GM10266 (cell line): ENCODE measurements around the gene PRELID3B.

Experiments
- DNase-seq: peaks from one replicate; pipeline ENCODE4 v3.0.0; 2012; ENCODE audit errors: extremely low spot score
- CTCF ChIP-seq: IDR thresholded peaks from 2 replicates; pipeline ENCODE4 v1.5.1; 2012; ENCODE audit warnings: mild to moderate bottlenecking, low read depth; ENCODE audit not compliant: control insufficient read depth, insufficient read depth; ENCODE audit errors: missing control alignments

The PRELID3B gene

DNA sequence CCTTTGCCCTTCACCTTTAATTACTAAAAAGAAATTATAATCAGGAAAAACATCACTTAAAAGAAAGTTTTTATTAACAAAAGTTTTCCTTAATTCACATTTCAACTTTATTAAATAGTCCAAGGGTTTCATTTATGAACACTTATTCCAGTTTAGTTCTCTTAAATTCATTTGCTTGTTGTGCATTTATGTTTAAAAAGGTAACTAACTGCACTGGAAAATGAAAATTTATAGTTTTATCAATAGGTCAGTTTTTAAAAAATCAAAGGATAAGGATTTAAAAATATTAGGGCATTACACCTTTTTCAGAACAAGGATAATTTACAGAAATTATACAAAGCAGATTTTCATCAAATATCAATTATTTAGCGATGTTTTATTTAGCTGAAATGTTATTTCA, 9.5 kb downstream of the PRELID3B start:
- no peak for DNase-seq
- no peak for TF ChIP-seq CTCF

DNA sequence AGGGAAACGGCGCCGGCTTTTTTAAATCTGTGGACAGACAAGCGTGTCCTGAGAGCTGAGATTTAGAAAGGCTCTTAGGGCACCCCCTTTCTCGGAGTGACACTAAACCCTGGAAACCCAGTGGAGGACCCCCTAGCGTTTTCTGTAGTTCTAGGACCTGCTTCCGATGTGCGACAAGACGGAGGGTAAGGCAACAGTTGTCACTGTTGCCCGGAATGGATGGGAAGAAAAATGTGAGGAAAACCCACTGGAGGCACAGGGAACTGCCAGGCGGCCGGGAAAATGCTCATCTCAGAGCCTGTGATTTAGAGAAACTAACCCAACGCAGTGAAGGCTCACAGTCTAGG, 9.9 kb downstream of the PRELID3B start:
- TF ChIP-seq CTCF, result no peak
- DNase-seq, result no peak

GRCh38 chr20:59032023-59032712, 10.4 kb downstream of the PRELID3B start, which contains the start of gene ATP5F1E:
ATP5F1E (minus strand) TSS chr20:59032335; CDS start chr20:59032251, 84 bp downstream.
- no peak for TF ChIP-seq CTCF
- peak; percentile 97 for DNase-seq

DNA sequence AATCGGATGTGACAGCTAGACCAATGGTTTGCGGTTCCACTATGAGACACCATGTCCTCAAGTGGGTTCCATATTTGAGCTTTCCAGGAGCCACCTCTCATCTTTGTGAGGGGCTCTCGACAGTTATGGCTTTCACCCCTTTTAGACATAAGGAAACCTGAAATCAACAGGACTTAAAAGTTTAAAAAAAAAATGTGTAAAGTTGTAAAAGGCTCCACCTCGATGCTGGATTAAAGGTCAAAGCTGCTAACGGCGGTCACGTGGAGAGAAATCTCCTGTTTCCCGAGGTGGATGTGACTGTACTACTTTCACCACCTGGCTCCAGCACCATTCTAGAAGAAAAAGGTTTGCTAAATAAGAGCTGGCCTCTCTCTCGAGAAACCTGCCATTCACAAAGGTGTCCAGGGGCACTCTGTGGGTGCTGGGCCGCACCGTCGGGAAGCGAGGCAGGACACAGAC, 11.0 kb downstream of the PRELID3B start:
- no peak for TF ChIP-seq CTCF
- DNase-seq, result no peak

DNA sequence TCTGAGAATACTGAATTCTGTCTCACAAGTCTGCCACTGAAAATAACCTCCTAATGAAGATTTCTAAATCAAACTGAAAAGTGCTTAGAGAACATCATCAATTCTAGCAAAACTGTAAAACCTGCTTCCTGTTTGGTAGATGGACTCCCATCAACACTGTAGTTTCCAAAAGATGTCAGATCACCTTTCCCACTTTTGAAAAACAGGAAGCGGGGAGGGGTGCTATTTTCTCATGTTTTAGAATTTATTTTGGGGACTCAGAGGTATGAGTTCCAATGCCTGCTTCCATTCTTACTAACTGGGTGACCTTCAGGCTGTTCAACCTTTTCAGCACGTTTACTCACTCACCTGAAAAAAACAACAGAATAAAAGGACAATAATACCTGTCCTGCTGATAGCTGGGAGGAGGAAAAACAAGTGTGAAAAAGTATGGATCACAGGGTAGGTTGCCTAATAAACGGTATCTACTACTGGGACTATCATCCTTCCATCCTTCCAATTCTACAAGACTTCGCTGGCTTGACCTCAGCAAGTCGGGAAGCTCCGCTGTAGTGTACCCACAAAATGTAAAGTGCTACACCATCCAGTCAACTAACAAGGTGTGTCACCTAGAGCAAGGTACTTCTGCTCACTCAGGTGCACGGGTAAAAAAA, 11.5 kb downstream of the PRELID3B start:
- no peak for DNase-seq
- no peak for TF ChIP-seq CTCF

DNA sequence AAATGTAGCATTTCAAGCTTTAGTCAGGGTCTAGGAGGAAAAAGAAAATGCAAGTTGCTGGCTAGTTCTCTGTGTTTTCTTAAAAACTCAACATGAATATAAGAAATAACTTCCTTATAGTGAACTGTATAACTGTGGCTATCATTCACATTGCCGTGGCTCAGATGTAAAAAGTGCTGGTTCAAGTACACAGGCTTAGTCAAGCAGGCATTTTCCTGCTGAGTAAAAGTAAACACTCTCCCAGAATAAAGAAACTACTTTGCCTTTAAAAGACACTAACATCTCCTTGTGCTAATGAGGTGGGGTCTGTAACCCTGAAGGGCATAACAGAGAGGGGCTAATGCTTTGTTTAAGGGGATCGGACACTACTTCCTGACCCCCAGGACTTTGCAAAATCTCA, 13.8 kb downstream of the PRELID3B start:
- no peak for DNase-seq
- TF ChIP-seq CTCF, result no peak

DNA sequence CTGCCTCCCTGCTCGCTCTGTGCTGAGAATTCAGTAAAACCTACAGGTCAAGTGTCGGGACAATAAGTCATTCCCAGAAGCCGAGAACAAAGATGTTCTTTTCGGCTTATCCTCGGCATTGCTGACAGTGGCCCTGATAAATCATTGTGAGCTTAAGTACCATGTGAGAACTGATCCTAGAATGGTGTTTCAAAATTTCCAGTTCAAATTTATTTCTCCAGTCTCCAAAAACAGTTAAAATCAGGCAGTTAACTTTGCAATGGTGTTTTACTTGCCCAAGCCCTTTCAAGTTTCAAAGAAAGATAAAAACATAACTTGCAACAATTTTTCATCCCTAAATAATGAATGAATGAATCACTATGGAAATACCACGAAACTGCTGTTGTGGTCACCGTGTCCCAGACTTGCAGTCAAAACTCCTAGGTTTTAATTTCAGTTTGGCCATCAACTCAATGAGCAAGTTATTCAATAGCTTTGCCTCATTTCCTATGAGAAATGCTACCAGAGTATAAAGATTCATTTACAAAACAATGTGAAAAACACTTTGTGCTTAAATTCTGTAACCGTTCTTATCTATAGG, 14.8 kb downstream of the PRELID3B start:
- no peak for DNase-seq
- no peak for TF ChIP-seq CTCF
